RWPE2 (cell line): Measurements from ENCODE around the gene FCHSD2.

Source experiments
- ATAC-seq: fragments of 200-7000 bp; cut with Tn5 transposase; 3 replicates; pipeline ENCODE4 v1.9.1; 2021; ENCODE audit warnings: low read depth
- DNase-seq: peaks from one replicate; pipeline ENCODE4 v3.0.0-alpha.2; 2020; ENCODE audit warnings: low spot score
- H3K27ac ChIP-seq: fragments of 450-650 bp; 2 replicates; pipeline ENCODE4 v1.5.1; 2017; ENCODE audit warnings: mild to moderate bottlenecking; ENCODE audit not compliant: poor library complexity, severe bottlenecking
- H3K27me3 ChIP-seq: fragments of 250-450 bp; sonication (Bioruptor Pico); 2 replicates; pipeline ENCODE4 v1.5.1; 2021; ENCODE audit warnings: mild to moderate bottlenecking, moderate library complexity; ENCODE audit not compliant: insufficient read depth, poor library complexity, severe bottlenecking
- H3K36me3 ChIP-seq: fragments of 250-450 bp; sonication (Bioruptor Pico); 2 replicates; pipeline ENCODE4 v1.5.1; 2020; ENCODE audit warnings: low read depth, mild to moderate bottlenecking, moderate library complexity
- H3K4me1 ChIP-seq: fragments of 250-450 bp; sonication (Bioruptor Pico); 2 replicates; pipeline ENCODE4 v1.5.1; 2021; ENCODE audit warnings: mild to moderate bottlenecking, moderate library complexity; ENCODE audit not compliant: insufficient read depth, poor library complexity, severe bottlenecking
- H3K4me3 ChIP-seq: fragments of 250-450 bp; sonication (Bioruptor Pico); 2 replicates; pipeline ENCODE4 v1.5.1; 2021; ENCODE audit warnings: mild to moderate bottlenecking, moderate library complexity; ENCODE audit not compliant: severe bottlenecking
- H3K9me3 ChIP-seq: fragments of 250-450 bp; sonication (Bioruptor Pico); 2 replicates; pipeline ENCODE4 v1.5.1; 2021; ENCODE audit warnings: mild to moderate bottlenecking, moderate library complexity; ENCODE audit not compliant: severe bottlenecking
- TF ChIP-seq, protein P1 (sequence below): fragments of 450-650 bp; IDR thresholded peaks from one replicate; pipeline ENCODE4 v1.5.1; 2017; ENCODE audit warnings: mild to moderate bottlenecking, moderate library complexity; ENCODE audit not compliant: poor library complexity, severe bottlenecking

The FCHSD2 gene

DNA sequence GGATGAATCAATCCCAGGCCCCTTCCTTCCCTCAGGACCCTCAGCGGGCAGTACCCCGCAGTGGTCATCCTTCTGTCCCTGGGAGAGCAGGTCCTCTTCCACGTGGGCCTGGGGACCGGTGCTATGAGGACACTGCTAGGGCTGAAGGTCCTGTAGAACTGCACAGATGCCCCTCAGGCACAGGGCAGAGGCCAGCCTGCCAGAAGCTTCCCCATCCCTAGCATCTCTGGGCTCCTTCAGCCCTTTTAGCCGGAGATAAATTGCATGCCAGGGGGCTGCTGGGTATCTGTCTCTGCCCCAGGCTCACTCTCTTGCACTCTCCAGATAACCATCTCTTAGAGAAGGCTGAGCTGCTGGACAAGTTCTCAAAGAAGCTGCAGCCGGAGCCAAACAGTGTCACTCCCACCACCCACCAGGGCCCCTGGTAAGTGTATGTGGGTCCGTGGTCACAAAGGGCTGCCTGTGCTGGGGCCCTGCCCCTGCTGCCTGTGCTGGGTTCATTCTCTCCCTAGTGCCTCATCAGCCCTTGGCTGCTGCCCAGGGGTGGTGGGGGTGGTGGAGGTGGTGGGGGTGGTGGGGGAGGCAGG, 325.6 kb downstream of the FCHSD2 start:
- Histone ChIP-seq H3K27ac (no peak overlapping the region), H3K4me3 (no peak overlapping the region), H3K27me3 (no peaks in the 10 kb centered on the region), H3K4me1 (peaks cover 18% of the 10 kb centered on the region), H3K9me3 (no peaks in the 10 kb centered on the region), H3K36me3 (peaks cover 10% of the 10 kb centered on the region)
- DNase-seq, result no peak
- no peak for ATAC-seq
- TF ChIP-seq, protein P1, sequence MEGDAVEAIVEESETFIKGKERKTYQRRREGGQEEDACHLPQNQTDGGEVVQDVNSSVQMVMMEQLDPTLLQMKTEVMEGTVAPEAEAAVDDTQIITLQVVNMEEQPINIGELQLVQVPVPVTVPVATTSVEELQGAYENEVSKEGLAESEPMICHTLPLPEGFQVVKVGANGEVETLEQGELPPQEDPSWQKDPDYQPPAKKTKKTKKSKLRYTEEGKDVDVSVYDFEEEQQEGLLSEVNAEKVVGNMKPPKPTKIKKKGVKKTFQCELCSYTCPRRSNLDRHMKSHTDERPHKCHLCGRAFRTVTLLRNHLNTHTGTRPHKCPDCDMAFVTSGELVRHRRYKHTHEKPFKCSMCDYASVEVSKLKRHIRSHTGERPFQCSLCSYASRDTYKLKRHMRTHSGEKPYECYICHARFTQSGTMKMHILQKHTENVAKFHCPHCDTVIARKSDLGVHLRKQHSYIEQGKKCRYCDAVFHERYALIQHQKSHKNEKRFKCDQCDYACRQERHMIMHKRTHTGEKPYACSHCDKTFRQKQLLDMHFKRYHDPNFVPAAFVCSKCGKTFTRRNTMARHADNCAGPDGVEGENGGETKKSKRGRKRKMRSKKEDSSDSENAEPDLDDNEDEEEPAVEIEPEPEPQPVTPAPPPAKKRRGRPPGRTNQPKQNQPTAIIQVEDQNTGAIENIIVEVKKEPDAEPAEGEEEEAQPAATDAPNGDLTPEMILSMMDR, result no peak

- no peak; the same call in 2 of the 3 replicates for ATAC-seq
- Histone ChIP-seq H3K36me3 (peaks cover 14% of the 10 kb centered on the region), H3K4me1 (peaks cover 13% of the 10 kb centered on the region), H3K27ac (peak overlapping the region; percentile 67), H3K27me3 (no peaks in the 10 kb centered on the region), H3K9me3 (no peaks in the 10 kb centered on the region), H3K4me3 (peak overlapping the region; percentile 66)
- no peak for DNase-seq
- TF ChIP-seq, protein P1, result no peak
Measured at GRCh38 chr11:72815110-72815618, 327.0 kb downstream of the FCHSD2 start.

DNA sequence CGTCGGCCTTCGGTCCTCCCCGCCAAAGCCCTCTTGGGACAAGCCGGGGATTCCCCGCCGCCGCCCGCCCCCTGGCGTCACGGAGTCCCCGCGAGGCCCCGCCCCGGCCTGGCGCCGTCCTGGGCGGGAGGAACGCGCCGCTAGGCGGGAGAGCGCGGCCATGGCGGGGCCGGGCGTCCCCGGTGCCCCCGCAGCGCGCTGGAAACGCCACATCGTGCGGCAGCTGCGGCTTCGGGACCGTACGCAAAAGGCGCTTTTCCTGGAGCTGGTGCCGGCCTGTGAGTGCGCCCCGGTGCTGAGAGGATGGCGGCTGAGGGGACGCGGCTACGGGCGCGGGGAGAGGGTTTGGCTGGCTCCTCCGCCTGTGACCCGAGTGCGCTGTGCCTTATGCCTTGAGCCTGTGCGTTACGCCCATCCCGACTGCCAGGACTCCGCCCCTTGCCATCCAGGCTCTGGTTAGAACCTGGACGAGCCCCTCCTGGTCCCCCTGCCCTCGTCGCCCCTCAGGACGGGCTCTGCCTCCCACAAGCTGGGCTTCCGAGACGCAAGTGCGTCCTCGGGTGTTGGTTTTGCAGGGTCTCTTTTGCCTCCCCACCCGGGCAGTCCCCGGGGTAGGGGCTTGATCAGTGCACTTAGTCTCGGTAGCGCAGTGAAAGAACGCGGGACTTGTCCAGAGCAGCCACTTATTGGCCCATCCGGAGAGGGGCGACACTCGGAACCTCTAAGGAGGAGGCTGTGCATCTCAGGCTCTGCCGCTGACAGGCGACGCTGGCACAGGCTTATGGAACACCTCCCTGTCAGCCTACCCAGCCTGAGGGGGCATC, 327.6 kb downstream of the FCHSD2 start, which contains the start of gene ATG16L2:
Gene ATG16L2 (plus strand): TSS at position 126 of the 824 bp plus-strand sequence. CDS start 35 bp downstream, at position 161.
- Histone ChIP-seq H3K9me3 (no peaks in the 10 kb centered on the region), H3K27ac (peak within 1 kb of the TSS; percentile 67), H3K36me3 (peaks cover 12% of the 10 kb centered on the region), H3K4me1 (peaks cover 13% of the 10 kb centered on the region), H3K27me3 (no peaks in the 10 kb centered on the region), H3K4me3 (peak within 1 kb of the TSS; percentile 66)
- ATAC-seq, result peak; percentile 66
- TF ChIP-seq, protein P1, result no peak
- DNase-seq, result no peak

DNA sequence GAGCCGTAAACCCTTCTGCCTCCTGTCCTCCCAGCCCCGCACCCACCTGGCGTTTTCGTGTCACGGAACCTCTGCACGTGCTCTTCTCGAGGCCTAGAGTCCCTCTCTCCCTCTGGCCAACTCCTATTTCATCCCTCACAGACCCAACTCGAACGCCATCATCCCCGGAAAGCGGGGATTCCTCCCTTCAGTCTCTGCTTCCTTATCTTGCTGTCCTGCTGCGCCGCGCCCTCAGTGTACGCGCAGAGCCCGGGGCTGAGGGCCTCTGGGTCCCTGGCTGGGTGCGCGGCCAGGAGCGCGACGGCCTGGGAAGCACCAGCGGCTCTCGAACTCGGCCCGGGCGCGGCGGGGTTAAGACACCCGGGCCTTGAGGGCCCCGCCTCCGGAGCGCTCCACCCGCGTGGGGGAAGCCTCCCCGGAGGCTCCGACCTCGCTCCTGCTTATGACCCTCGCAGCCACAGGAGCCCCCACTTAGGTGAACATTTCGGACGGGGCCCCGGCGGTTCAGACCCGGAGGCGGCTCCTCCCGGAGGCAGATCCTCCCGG, 328.3 kb downstream of the FCHSD2 start:
- DNase-seq (no peak), ATAC-seq (peak; percentile 64)
- Histone ChIP-seq H3K36me3 (peaks cover 15% of the 10 kb centered on the region), H3K4me3 (peak overlapping the region; percentile 66), H3K27me3 (no peaks in the 10 kb centered on the region), H3K27ac (peak overlapping the region; percentile 67), H3K9me3 (no peaks in the 10 kb centered on the region), H3K4me1 (peaks cover 13% of the 10 kb centered on the region)
- TF ChIP-seq, protein P1, result no peak
